GM12865 (cell line): ENCODE results near the gene PTPRZ1.

ENCODE experiments used
- DNase-seq: peaks from one replicate; pipeline ENCODE4 v3.0.0; 2010; ENCODE audit warnings: low read depth
- H3K4me3 ChIP-seq: 2 replicates; pipeline ENCODE4 v1.5.1; 2011; ENCODE audit warnings: mild to moderate bottlenecking, low read depth, low read length, control low read depth
- TF ChIP-seq, protein P1 (sequence below): IDR thresholded peaks from 2 replicates; pipeline ENCODE4 v1.5.1; 2011; ENCODE audit warnings: low read length, control low read depth, low read depth, inconsistent platforms; ENCODE audit not compliant: insufficient read depth; ENCODE audit errors: missing control alignments

The PTPRZ1 gene

DNA sequence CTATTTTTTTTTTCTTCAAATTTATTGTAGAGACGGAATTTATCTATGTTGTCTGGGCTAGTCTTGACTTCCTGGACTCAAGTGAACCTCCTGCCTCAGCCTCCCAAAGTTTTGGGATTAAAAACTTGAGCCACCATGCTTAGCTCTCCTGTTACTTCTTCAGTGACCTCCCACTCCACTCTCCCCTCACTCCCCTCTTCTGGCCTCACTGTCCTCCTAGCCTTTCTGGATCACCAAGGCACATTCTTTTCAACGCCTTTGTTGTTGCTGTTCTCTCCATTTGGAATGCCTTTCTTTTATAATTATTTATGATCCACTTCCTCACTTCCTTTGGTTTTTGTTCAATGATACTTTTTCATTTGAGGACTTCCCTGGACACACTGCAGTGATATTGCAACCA, 17.9 kb downstream of the PTPRZ1 start:
- TF ChIP-seq, protein P1, sequence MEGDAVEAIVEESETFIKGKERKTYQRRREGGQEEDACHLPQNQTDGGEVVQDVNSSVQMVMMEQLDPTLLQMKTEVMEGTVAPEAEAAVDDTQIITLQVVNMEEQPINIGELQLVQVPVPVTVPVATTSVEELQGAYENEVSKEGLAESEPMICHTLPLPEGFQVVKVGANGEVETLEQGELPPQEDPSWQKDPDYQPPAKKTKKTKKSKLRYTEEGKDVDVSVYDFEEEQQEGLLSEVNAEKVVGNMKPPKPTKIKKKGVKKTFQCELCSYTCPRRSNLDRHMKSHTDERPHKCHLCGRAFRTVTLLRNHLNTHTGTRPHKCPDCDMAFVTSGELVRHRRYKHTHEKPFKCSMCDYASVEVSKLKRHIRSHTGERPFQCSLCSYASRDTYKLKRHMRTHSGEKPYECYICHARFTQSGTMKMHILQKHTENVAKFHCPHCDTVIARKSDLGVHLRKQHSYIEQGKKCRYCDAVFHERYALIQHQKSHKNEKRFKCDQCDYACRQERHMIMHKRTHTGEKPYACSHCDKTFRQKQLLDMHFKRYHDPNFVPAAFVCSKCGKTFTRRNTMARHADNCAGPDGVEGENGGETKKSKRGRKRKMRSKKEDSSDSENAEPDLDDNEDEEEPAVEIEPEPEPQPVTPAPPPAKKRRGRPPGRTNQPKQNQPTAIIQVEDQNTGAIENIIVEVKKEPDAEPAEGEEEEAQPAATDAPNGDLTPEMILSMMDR, result no peak
- H3K4me3 ChIP-seq, result no peak overlapping the region
- no peak for DNase-seq

DNA sequence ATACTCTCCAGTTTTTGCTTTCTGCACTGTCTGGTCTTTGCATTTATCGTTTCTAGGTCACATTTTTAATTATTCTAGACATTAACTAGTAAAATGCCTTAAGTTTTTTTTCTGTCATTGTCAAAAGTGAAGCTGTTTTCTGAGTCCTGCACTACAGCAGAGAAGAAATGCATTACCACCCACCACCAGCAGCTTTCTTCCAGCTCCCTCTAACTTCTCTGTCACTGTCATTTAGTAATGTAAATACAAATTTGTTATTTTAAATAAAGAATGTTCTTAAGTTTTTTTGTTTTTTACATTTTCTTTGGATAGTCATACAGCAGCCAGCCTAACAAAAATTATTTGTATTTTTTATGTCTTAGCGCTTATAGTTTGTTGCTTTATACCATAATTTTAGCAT, 18.8 kb downstream of the PTPRZ1 start:
- TF ChIP-seq, protein P1, result no peak

DNA sequence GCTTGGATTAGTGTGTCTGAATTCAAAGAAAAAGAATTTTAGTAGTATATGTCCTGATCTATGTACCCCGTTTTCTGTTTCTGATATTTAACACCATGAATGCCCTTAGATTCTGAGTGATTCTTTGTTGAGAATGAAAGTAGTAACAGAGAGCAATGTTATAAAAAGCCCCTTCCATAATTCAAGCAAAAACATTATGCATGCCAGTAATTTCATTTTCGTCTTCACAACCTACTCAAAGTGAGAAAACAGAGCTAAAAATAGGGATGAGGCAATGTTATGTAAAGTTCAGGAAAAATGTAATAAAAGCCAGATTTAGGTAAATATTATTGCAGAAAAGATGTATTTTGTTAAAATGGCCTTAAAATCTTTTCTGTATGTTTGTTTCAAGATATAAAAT, 28.1 kb downstream of the PTPRZ1 start:
- peak; percentile 10 for DNase-seq
- TF ChIP-seq, protein P1, result no peak
- no peak overlapping the region for H3K4me3 ChIP-seq

More for the DNA sequence above, 18.8 kb downstream of the PTPRZ1 start:
- DNase-seq, result no peak
- H3K4me3 ChIP-seq, result no peak overlapping the region

DNA sequence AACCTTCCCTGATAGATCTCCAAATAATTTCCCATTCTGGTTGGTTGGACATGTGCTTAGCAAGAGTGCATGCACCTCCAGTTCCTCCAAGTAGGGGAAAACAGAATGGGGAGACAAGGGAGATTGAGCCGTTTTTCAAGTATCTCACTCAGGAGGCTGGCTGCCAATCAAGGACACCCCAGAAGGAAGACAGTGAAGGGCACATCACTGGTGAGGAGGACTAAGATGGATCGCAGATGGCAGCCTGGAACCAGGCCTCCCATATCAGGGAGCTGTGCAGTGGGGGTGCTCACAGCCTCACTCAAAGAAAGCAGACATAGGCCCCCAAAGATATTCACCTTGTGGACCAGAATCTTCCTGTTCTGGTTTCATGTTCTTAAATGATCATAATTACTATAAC, 31.2 kb downstream of the PTPRZ1 start:
- H3K4me3 ChIP-seq, result no peak overlapping the region
- TF ChIP-seq, protein P1, result no peak
- no peak for DNase-seq

DNA sequence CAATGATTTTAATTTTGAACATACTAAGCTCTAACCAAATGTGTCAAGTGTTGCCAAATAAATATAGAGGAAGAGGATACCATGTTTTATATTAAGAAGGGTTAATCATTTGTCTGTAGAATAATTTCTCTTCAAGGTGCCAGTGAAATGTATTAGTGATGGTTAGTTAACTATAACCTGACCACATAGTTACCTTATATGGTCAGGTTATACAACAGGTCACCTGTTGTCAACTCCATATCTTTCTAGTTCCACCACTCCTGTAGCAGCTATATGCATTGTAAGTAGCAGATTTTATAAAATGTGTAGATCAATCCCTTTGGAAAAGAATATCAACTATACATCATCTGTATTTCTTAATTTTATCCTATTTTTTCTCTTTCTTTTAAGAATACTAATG, 35.1 kb downstream of the PTPRZ1 start:
- TF ChIP-seq, protein P1, result no peak
- no peak for DNase-seq
- no peak overlapping the region for H3K4me3 ChIP-seq

DNA sequence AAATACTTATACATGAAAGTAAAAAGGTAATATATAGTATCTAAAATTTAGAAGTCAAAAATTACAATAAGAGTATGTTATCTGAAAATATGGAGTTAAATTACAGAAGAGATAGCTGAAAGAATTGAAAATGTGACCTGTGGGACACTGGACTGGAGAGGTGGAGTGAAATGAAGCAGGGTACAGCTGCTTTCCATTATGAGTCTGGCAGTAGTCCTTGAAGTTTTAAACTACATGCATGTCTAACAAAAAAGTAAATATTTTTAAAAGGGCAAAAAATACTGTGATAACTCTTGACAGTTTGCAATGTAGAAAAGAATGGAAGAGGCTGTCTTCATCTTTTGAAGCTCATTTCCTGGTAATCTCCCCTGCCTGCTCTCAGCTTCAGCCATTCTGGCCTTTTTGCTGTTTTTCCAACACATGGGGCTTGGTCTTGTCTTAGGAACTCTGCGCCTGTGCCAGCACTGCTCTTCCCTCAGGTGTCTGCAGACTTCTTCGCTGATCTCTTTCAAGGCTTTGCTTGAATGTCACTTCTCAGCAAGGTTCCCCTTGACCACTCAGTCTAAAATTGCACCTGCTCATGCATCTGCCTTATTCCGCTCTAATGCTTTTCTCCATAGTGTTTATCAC, 36.9 kb downstream of the PTPRZ1 start:
- DNase-seq, result no peak
- TF ChIP-seq, protein P1, result no peak
- H3K4me3 ChIP-seq, result no peak overlapping the region
